KOPT-K1 (cell line): ENCODE measurements around the gene CLCN4.

Experiments used
- H3K27ac ChIP-seq: fragments of 200-600 bp; sonication (generic); 2 replicates; pipeline ENCODE4 v1.5.1; 2016; ENCODE audit warnings: antibody characterized with exemption, mild to moderate bottlenecking, low read depth, low read length; ENCODE audit not compliant: poor library complexity, severe bottlenecking
- H3K36me3 ChIP-seq: fragments of 200-600 bp; sonication (generic); 2 replicates; pipeline ENCODE4 v1.5.1; 2017; ENCODE audit warnings: antibody characterized with exemption, mild to moderate bottlenecking, low read length, moderate library complexity; ENCODE audit not compliant: insufficient read depth
- H3K9me3 ChIP-seq: fragments of 200-600 bp; sonication (generic); 2 replicates; pipeline ENCODE4 v1.5.1; 2017; ENCODE audit warnings: antibody characterized with exemption, low read length, mild to moderate bottlenecking; ENCODE audit not compliant: insufficient read depth, poor library complexity, severe bottlenecking

CLCN4 gene

GRCh38 chrX:10120828-10121227 lies 35.9 kb upstream of the CLCN4 start:
- Histone ChIP-seq H3K9me3 (peaks cover 46% of the 10 kb centered on the region), H3K27ac (no peak overlapping the region), H3K36me3 (peaks cover 13% of the 10 kb centered on the region; the same call in 1 of the 2 replicates)

DNA sequence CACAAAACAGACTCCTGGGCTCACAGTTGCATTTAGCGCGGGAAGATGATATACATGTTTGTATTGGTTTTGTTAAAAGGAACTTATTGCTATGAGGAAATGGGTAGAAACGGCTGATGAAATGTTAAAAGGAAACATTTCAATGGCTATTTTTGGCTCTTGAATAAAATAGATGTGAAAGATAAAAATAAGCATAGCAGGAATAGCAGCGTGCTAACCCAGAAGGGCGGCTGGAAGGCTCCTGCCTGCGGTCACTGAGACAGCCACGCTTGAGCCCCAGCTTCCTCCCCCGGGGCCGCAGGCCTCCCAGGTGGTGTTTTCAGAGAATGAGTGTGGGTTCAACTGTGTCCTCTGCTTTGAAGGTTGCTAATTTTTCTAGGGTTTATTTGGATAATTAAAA lies 35.0 kb upstream of the CLCN4 start:
- peaks cover 13% of the 10 kb centered on the region; the same call in 1 of the 2 replicates for H3K36me3 ChIP-seq
- H3K27ac ChIP-seq, result no peak overlapping the region
- H3K9me3 ChIP-seq, result peaks cover 46% of the 10 kb centered on the region

- no peaks in the 10 kb centered on the region for H3K36me3 ChIP-seq
- H3K9me3 ChIP-seq, result peaks cover 23% of the 10 kb centered on the region
- no peak overlapping the region for H3K27ac ChIP-seq
Observed at GRCh38 chrX:10124506-10125247, 32.1 kb upstream of the CLCN4 start.

- Histone ChIP-seq H3K9me3 (peaks cover 18% of the 10 kb centered on the region), H3K36me3 (no peaks in the 10 kb centered on the region), H3K27ac (no peak overlapping the region)
Observed at GRCh38 chrX:10125248-10125615, 31.5 kb upstream of the CLCN4 start.

DNA sequence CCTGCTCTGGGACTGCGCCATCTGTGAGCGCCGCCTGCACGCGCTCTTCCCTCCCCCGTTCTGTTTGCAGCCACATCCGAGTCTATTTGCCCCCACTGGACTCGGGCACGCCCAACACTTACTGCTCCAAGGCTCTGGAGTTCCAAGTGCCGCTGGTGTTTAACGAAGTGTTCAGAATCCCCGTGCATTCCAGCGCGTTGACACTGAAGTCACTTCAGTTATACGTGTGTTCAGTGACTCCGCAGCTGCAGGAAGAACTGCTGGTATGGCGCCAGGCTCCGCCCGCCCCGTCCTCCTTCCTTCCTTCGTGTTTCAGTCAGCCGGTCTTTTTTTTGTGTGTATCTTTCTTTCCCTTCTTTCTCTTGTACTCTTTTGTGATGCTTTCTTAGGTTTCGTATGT lies 30.7 kb upstream of the CLCN4 start:
- Histone ChIP-seq H3K9me3 (peaks cover 10% of the 10 kb centered on the region), H3K27ac (no peak overlapping the region), H3K36me3 (no peaks in the 10 kb centered on the region)

GRCh38 chrX:10126834-10127233 lies 29.9 kb upstream of the CLCN4 start:
- H3K36me3 ChIP-seq, result no peaks in the 10 kb centered on the region
- H3K27ac ChIP-seq, result no peak overlapping the region
- H3K9me3 ChIP-seq, result peaks cover 8% of the 10 kb centered on the region

GRCh38 chrX:10128386-10128785 lies 28.4 kb upstream of the CLCN4 start:
- H3K9me3 ChIP-seq, result no peaks in the 10 kb centered on the region
- H3K27ac ChIP-seq, result no peak overlapping the region
- no peaks in the 10 kb centered on the region for H3K36me3 ChIP-seq

GRCh38 chrX:10129229-10129628 lies 27.5 kb upstream of the CLCN4 start:
- H3K36me3 ChIP-seq, result no peaks in the 10 kb centered on the region
- H3K9me3 ChIP-seq, result no peaks in the 10 kb centered on the region
- no peak overlapping the region for H3K27ac ChIP-seq

GRCh38 chrX:10130354-10130753 lies 26.4 kb upstream of the CLCN4 start:
- no peaks in the 10 kb centered on the region; the same call in 1 of the 2 replicates for H3K36me3 ChIP-seq
- no peaks in the 10 kb centered on the region for H3K9me3 ChIP-seq
- H3K27ac ChIP-seq, result no peak overlapping the region

DNA sequence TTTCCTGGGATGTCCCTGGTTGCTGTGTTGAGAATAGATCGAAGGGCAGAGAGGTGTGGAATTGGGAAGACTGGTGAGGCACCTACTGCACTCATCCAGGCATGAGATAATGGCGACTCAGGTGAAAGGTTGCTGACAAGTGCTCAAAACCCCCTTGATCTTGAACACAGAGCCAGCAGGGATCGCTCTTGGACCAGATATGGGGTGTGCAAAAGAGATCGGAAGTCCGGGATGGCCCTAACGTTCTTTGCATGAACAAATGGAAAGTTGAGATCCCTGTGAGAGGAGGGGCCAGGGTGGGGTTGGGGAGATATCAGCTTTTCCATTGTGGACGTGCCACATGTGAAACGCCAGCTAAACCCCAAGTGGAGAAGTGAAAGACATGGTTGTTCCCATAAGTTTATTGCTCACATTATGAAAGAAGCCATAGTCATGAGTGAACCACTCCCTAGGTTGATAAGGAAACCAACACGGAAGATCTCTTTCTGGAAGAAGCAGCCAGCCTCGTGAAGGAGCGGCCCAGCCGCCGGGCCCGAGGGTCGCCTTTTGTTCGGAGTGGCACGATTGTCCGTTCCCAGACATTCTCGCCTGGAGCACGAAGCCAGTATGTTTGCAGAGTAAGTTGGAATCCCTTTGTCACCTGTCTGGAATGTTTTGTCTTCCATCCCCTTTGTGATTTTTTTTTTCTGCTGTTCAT lies 22.6 kb upstream of the CLCN4 start:
- H3K9me3 ChIP-seq, result no peaks in the 10 kb centered on the region
- H3K36me3 ChIP-seq, result no peaks in the 10 kb centered on the region; the same call in 1 of the 2 replicates
- H3K27ac ChIP-seq, result no peak overlapping the region

DNA sequence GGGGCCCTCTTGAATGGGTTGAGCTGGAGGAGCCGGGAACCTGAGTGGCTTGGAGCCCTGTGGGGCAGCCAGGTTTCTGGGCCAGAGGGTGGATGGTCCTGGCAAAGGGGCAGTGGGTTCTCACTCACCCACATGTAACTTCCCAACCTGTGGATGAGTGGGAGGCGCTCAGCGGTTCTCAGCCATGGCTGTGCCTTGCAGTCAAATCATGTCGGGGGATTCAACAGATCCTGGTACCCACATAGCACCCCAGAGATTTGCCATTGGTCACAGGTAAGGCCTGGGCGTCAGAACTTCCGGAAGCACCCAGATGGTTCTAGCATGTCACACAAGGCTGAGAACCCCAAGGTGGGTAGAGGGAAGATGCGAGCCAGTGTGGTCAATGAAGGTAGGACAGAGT lies 21.9 kb upstream of the CLCN4 start:
- H3K27ac ChIP-seq, result no peak overlapping the region
- H3K36me3 ChIP-seq, result no peaks in the 10 kb centered on the region; the same call in 1 of the 2 replicates
- no peaks in the 10 kb centered on the region for H3K9me3 ChIP-seq

DNA sequence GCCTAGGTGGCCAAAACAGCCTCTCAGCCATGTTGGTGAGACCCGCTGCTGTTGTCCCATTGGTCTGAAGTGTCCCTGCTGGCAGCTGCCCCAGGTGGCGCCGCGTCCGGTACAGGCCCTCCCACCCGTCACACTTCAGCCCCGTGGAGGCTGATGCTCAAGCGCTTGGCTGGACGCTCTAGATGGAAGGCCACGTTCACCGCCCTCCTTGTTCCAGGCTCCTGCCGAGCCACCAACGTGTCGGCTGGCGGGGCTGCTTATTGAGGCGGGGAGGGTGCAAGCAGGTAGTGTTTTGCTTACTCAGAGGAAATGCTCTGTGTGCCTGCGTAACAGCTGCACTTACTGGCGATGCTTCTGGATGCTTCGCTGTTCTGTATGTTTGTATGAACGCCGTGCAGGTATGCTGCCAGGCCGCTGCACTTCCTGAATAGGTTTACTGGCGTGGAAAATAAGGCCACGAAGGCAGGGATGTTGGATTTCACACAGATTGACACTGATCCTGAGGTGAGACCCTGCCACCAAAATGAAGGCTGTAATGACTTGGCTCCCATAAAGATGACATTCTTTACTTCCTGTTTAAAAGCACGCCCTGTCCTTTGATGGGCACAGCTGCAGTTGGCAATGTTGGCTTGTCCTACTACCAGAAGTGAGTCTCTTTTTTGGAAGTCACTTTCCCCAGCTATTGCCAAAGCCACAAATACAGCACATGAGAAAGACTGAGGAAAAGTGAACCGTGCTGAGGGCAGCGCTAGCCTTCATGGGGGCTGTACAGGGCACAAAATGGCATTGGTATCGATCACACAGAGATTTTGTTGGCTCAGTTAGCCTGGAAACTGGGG lies 21.0 kb upstream of the CLCN4 start:
- no peaks in the 10 kb centered on the region; the same call in 1 of the 2 replicates for H3K36me3 ChIP-seq
- no peaks in the 10 kb centered on the region for H3K9me3 ChIP-seq
- no peak overlapping the region for H3K27ac ChIP-seq

- Histone ChIP-seq H3K9me3 (no peaks in the 10 kb centered on the region), H3K27ac (no peak overlapping the region), H3K36me3 (no peaks in the 10 kb centered on the region; the same call in 1 of the 2 replicates)
Observed at GRCh38 chrX:10138726-10139125, 18.0 kb upstream of the CLCN4 start.

DNA sequence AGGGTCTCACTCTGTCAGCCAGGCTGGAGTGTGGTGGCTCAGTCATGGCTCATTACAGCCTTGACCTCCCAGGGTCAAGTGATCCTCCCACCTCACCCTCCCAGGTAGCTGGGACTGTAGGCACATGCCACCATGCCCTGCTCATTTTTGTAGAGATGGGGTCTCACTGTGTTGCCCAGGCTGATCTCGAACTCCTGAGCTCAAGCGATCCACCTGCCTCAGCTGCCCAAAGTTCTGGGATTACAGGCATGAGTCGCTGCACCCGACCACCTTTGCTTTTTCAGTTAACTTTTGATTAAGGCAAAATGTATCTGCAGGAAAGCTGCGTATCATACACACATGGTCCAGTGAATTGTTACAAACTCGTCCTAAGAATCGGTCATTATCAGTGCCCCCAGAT lies 16.5 kb upstream of the CLCN4 start:
- no peaks in the 10 kb centered on the region for H3K36me3 ChIP-seq

DNA sequence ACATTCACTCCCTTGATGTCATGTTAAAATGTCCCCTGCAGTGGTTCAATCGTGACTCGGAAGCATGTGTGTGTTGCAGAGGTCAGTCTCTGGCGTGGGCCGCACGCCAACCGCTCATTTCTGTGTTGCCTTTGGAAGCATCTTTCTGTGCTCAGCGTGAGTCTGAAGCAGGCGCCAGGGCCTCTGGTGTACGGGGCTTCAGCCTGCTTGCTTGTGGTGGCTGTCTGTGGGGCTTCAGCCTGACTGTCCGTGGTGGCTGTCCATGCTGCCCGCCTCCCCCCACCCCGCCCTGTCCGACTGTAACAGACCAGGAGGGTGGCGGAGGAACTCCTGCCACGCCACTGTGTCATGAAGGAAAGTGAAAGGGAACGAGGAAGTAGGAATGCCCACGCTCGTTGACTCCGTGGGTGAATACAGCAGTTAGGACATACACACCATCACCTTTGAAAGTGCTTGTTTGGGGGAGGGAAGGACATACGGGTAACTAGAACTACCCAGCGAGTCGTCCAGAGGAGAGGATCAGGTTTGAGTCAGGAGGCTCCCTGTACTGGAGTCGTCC lies 14.7 kb upstream of the CLCN4 start:
- Histone ChIP-seq H3K27ac (no peak overlapping the region), H3K36me3 (no peaks in the 10 kb centered on the region), H3K9me3 (no peaks in the 10 kb centered on the region)

More for the DNA sequence above, 16.5 kb upstream of the CLCN4 start:
- Histone ChIP-seq H3K27ac (no peak overlapping the region), H3K9me3 (no peaks in the 10 kb centered on the region)
